OCI-LY3 (cell line): ENCODE results near the gene PNLIPRP2.

Experiments used
- EZH2phosphoT487 ChIP-seq: fragments of 200-600 bp; shearing (Covaris generic); IDR thresholded peaks from 2 replicates; pipeline ENCODE4 v1.6.1; 2018; ENCODE audit warnings: antibody characterized with exemption, mixed run types, low read depth
- TF ChIP-seq, protein P1 (sequence below): fragments of 200-600, 300-600 bp; sonication (generic); IDR thresholded peaks from 2 replicates; pipeline ENCODE4 v1.5.1; 2014; ENCODE audit warnings: antibody characterized with exemption, low read length, low read depth

DNA sequence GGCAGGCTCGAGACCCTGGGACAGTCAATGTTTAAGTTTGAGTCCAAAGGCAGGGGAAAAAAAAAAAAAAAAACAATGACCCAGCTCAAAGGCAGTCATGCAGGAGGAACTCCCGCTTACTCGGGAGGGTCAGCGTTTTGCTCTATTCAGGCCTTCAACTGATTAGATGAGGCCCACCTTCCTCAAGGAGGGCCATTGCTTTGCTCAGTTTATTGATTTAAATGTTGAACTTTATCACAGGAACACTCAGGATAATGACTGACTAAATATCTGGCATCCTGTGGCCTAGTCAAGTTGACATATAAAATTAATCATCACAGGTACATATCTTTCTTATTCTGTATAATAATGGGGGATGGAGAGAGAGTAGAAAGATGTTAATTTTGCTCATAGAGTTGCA lies 69.0 kb downstream of the PNLIPRP2 start:
- TF ChIP-seq, protein P1, sequence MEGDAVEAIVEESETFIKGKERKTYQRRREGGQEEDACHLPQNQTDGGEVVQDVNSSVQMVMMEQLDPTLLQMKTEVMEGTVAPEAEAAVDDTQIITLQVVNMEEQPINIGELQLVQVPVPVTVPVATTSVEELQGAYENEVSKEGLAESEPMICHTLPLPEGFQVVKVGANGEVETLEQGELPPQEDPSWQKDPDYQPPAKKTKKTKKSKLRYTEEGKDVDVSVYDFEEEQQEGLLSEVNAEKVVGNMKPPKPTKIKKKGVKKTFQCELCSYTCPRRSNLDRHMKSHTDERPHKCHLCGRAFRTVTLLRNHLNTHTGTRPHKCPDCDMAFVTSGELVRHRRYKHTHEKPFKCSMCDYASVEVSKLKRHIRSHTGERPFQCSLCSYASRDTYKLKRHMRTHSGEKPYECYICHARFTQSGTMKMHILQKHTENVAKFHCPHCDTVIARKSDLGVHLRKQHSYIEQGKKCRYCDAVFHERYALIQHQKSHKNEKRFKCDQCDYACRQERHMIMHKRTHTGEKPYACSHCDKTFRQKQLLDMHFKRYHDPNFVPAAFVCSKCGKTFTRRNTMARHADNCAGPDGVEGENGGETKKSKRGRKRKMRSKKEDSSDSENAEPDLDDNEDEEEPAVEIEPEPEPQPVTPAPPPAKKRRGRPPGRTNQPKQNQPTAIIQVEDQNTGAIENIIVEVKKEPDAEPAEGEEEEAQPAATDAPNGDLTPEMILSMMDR = no peak
- TF ChIP-seq EZH2phosphoT487 = no peak
